ENCODE measurements around the gene BRF1. TPM values are rescaled to one million over a fixed set of nuclear protein-coding genes. Genes with fewer than 3 reads are reported as not detected.

The BRF1 gene
- total RNA-seq, 2 experiments from 2014 or later = 25.5 to 27.4 TPM

GRCh38 chr14:105172476-105172875 is 128.3 kb downstream of the BRF1 start:
- H3K36me3 Mint-ChIP-seq = no peaks in the 10 kb centered on the region
- H3K4me3 Mint-ChIP-seq = no peak overlapping the region
- CTCF ChIA-PET = interaction anchor here (0.6 to 0.9 kb wide), 2 partner anchors 82 to 1881 kb away, joined by 3 read pairs; no protein-coding TSS in a partner anchor
- DNase-seq = no peak
- intact Hi-C loops (cut with micrococcal nuclease) = loop anchor here (5.0 kb wide), 1 partner anchor 80 kb away; no protein-coding TSS in a partner anchor
- peaks cover 26% of the 10 kb centered on the region for H3K4me1 Mint-ChIP-seq (ENCODE audit: low read depth)
- POLR2A ChIA-PET = interaction anchor here (0.8 kb wide), 1 partner anchor 10 kb away, joined by 4 read pairs; no protein-coding TSS in a partner anchor
- H3K27ac Mint-ChIP-seq = no peak overlapping the region
- no peaks in the 10 kb centered on the region for H3K9me3 Mint-ChIP-seq
- H3K27me3 Mint-ChIP-seq = peaks cover 8% of the 10 kb centered on the region

DNA sequence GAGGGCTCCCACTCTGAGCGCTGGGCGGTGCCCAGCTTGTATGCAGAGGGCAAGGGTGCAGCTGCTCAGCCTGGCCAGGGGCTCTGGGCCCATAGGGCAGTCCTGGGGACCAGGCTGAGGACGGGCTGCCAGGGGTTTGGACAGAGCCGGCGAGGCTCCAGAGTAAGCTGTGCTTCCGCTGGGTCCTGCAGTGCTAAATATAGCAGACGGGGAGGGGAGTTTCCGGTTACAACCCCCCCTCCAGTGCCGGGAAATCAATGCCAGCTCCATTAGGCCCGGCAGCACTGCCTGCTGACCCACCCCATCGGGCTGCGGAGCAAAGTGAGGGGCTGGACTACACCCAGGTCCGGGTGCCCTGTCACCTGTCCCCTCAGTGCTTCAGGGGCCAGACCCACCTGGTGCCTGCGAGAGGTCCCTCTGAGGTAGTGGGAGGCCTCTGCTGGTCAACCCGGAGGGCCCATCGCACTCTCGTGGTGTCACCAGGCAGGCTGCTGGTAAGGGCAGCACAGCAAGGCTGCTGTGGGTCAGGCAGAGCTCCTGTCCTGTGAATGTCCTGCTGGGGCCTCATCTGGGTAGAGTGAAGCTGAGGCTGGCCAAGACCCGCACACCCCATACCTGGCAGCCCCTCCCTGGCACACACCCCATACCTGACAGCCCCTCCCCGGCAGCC is 129.7 kb downstream of the BRF1 start:
- H3K4me3 Mint-ChIP-seq = no peak overlapping the region
- ChIA-PET POLR2A (interaction anchor here (0.5 to 0.6 kb wide), 2 partner anchors 150 to 171 kb away, joined by 3 read pairs; no protein-coding TSS in a partner anchor), CTCF (interaction anchor here (1.6 kb wide), 1 partner anchor 23 kb away, joined by 4 read pairs; no protein-coding TSS in a partner anchor)
- no peak overlapping the region for H3K27ac Mint-ChIP-seq
- intact Hi-C loops (cut with micrococcal nuclease) = loop anchor here (5.0 kb wide), 1 partner anchor 79 kb away; no protein-coding TSS in a partner anchor
- peaks cover 12% of the 10 kb centered on the region for H3K27me3 Mint-ChIP-seq
- no peak for DNase-seq
- peaks cover 23% of the 10 kb centered on the region for H3K4me1 Mint-ChIP-seq (ENCODE audit: low read depth)
- no peaks in the 10 kb centered on the region for H3K36me3 Mint-ChIP-seq
- no peaks in the 10 kb centered on the region for H3K9me3 Mint-ChIP-seq

- no peak overlapping the region for H3K27ac Mint-ChIP-seq
- no peak overlapping the region for H3K4me3 Mint-ChIP-seq
- CTCF ChIA-PET = interaction anchor here (0.7 to 2.7 kb wide), 9 partner anchors 10 to 201 kb away, joined by 3 to 9 read pairs (median 4); no protein-coding TSS in a partner anchor
- H3K9me3 Mint-ChIP-seq = no peaks in the 10 kb centered on the region
- H3K27me3 Mint-ChIP-seq = peaks cover 12% of the 10 kb centered on the region
- POLR2A ChIA-PET = no interaction called here
- no peaks in the 10 kb centered on the region for H3K36me3 Mint-ChIP-seq
- peaks cover 21% of the 10 kb centered on the region for H3K4me1 Mint-ChIP-seq (ENCODE audit: low read depth)
- peak; percentile 35 for DNase-seq
- intact Hi-C loops (cut with micrococcal nuclease) = loop anchor here (5.0 kb wide), 1 partner anchor 78 kb away; no protein-coding TSS in a partner anchor
Observed at GRCh38 chr14:105169776-105170655, 130.8 kb downstream of the BRF1 start.

- Mint-ChIP-seq H3K4me3 (peak overlapping the region; percentile 35), H3K27me3 (peaks cover 12% of the 10 kb centered on the region), H3K27ac (no peak overlapping the region), H3K36me3 (no peaks in the 10 kb centered on the region), H3K4me1 (ENCODE audit: low read depth) (peaks cover 12% of the 10 kb centered on the region), H3K9me3 (no peaks in the 10 kb centered on the region)
- peak; percentile 41 for DNase-seq
- ChIA-PET CTCF (interaction anchor here (1.0 to 2.7 kb wide), 8 partner anchors 11 to 202 kb away, joined by 3 to 9 read pairs (median 4); partner anchors contain the start of gene NUDT14), POLR2A (no interaction called here)
- intact Hi-C loops (cut with micrococcal nuclease) = no loop called here
Observed at GRCh38 chr14:105168979-105169507, 131.8 kb downstream of the BRF1 start.

DNA sequence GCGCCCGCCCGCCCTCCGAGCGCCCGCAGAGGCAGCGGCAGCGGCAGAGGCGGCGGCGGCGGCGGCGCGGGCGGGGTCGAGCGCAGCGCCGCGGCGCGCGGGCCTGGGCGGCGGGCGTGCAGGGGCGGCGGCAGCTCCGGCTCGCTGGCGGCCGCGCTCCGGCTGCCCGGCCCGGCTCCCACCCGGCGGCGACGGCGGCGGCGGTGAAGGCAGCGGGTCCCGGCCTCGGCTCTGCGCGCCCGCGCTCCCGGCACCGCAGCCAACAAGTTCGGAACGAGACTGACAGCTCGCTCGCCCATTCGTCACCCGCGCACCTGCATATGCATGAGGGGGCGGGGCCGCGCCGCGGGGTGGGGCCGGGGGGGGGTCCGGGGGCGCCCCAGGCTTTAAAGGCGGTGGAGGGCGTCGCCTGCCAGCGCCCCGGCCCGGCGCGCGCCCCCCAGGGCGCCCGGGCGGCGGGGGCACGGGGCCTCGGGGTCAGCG is 132.3 kb downstream of the BRF1 start, which contains the start of gene JAG2:
TSS of gene JAG2 (minus strand) at position 281 of the 483 bp plus-strand sequence. CDS start 356 bp downstream, outside the sequence.
- Mint-ChIP-seq H3K36me3 (no peaks in the 10 kb centered on the region), H3K4me3 (peak within 1 kb of the TSS; percentile 50), H3K9me3 (no peaks in the 10 kb centered on the region), H3K27ac (no peak within 1 kb of the TSS), H3K27me3 (peaks cover 12% of the 10 kb centered on the region), H3K4me1 (ENCODE audit: low read depth) (peaks cover 12% of the 10 kb centered on the region)
- POLR2A ChIA-PET = no interaction called here
- intact Hi-C loops (cut with micrococcal nuclease) = no loop called here
- CTCF ChIA-PET = interaction anchor here (0.8 to 2.7 kb wide), 8 partner anchors 8 to 79 kb away, joined by 3 to 9 read pairs (median 4); partner anchors contain the start of gene NUDT14
- peak; percentile 52 for DNase-seq

DNA sequence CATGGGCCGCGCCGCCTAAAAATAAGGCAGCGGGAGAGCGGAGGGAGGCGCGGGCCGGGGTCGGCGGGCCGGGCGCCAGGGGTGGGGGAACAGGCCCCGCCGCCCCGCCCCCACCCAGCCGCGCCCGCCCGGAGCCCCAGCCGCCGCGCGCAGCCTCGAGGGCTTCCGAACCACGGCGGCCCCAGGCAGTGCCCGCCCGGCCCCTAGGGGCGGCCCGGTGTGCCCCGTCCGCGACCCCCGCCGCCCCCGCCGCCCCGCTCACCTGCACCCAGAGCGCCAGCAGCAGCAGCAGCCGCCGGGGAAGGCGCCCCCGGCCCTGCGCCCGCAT is 132.7 kb downstream of the BRF1 start:
- peaks cover 12% of the 10 kb centered on the region for H3K27me3 Mint-ChIP-seq
- no peak for DNase-seq
- intact Hi-C loops (cut with micrococcal nuclease) = no loop called here
- H3K36me3 Mint-ChIP-seq = no peaks in the 10 kb centered on the region
- ChIA-PET CTCF (interaction anchor here (0.8 to 2.7 kb wide), 7 partner anchors 8 to 81 kb away, joined by 3 to 9 read pairs (median 5); partner anchors contain the start of gene NUDT14), POLR2A (no interaction called here)
- H3K9me3 Mint-ChIP-seq = no peaks in the 10 kb centered on the region
- H3K4me3 Mint-ChIP-seq = peak overlapping the region; percentile 50
- peaks cover 12% of the 10 kb centered on the region for H3K4me1 Mint-ChIP-seq (ENCODE audit: low read depth)
- no peak overlapping the region for H3K27ac Mint-ChIP-seq

DNA sequence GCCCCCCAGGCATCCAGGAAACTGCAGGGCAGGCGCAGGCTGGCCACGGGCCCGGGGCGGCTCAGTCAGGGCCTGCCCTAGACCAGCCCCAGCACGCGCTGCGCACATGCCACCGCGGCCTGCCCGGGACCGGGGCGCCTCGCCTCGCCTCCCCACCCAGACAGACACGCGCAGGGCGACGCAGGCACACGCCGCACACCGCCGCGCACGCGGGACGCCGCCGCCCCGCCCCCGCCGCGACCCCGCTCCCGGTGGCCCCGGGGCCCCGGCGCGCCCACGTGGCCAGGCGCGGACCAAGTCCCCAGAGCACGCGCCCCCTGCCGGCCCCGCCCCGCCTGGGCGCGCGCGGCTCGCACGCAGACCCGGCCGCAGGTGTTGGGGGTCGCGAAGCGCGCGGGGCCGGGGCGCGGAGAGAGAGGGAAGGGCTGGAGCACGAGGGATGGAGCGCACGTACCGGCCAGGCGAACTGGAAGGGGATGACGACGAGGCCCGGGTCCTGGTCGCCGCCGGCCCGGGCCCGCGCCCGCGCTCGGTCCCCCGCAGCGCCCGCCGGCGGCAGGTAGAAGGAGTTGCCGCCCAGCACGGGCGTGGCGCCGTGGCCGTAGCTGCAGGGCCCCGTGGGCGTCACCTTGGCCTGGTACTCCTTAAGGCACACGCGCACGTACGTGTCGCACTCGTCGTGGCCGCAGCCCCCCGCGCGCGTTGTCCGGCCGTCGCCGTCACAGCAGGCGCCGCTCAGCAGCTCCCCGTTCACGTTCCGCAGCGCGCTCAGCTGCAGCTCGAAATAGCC is 133.3 kb downstream of the BRF1 start:
- no peak overlapping the region for H3K27ac Mint-ChIP-seq
- ChIA-PET POLR2A (no interaction called here), CTCF (interaction anchor here (0.8 to 2.7 kb wide), 7 partner anchors 8 to 81 kb away, joined by 3 to 9 read pairs (median 5); partner anchors contain the start of gene NUDT14)
- intact Hi-C loops (cut with micrococcal nuclease) = no loop called here
- no peaks in the 10 kb centered on the region for H3K36me3 Mint-ChIP-seq
- no peak for DNase-seq
- H3K27me3 Mint-ChIP-seq = peaks cover 12% of the 10 kb centered on the region
- peak overlapping the region; percentile 50 for H3K4me3 Mint-ChIP-seq
- no peaks in the 10 kb centered on the region for H3K9me3 Mint-ChIP-seq
- H3K4me1 Mint-ChIP-seq (ENCODE audit: low read depth) = peaks cover 12% of the 10 kb centered on the region

- Mint-ChIP-seq H3K4me3 (no peak overlapping the region), H3K27me3 (peaks cover 12% of the 10 kb centered on the region), H3K27ac (no peak overlapping the region), H3K9me3 (no peaks in the 10 kb centered on the region), H3K36me3 (no peaks in the 10 kb centered on the region), H3K4me1 (ENCODE audit: low read depth) (peaks cover 12% of the 10 kb centered on the region)
- intact Hi-C loops (cut with micrococcal nuclease) = no loop called here
- DNase-seq = no peak
- POLR2A ChIA-PET = no interaction called here
- CTCF ChIA-PET = no interaction called here
Observed at GRCh38 chr14:105166571-105167302, 134.1 kb downstream of the BRF1 start.

GRCh38 chr14:105165761-105166485 is 134.9 kb downstream of the BRF1 start:
- ChIA-PET CTCF (interaction anchor here (1.2 kb wide), 1 partner anchor 11 kb away, joined by 3 read pairs; no protein-coding TSS in a partner anchor), POLR2A (no interaction called here)
- Mint-ChIP-seq H3K9me3 (no peaks in the 10 kb centered on the region), H3K4me1 (ENCODE audit: low read depth) (peaks cover 12% of the 10 kb centered on the region), H3K36me3 (no peaks in the 10 kb centered on the region), H3K27me3 (peaks cover 12% of the 10 kb centered on the region), H3K4me3 (no peak overlapping the region), H3K27ac (no peak overlapping the region)
- no peak for DNase-seq
- intact Hi-C loops (cut with micrococcal nuclease) = no loop called here

GRCh38 chr14:105165134-105165704 is 135.6 kb downstream of the BRF1 start:
- ChIA-PET POLR2A (no interaction called here), CTCF (interaction anchor here (1.2 kb wide), 1 partner anchor 10 kb away, joined by 3 read pairs; no protein-coding TSS in a partner anchor)
- intact Hi-C loops (cut with micrococcal nuclease) = no loop called here
- H3K9me3 Mint-ChIP-seq = no peaks in the 10 kb centered on the region
- H3K4me3 Mint-ChIP-seq = no peak overlapping the region
- no peak overlapping the region for H3K27ac Mint-ChIP-seq
- peaks cover 6% of the 10 kb centered on the region for H3K4me1 Mint-ChIP-seq (ENCODE audit: low read depth)
- no peak for DNase-seq
- H3K27me3 Mint-ChIP-seq = peaks cover 12% of the 10 kb centered on the region
- no peaks in the 10 kb centered on the region for H3K36me3 Mint-ChIP-seq

All from activated CD4-positive, alpha-beta memory T cell treated with anti-CD3 and anti-CD28 coated beads for 36 hours (primary cell).